GM21825 (cell line): Measurements from ENCODE around the gene CAB39.
"Not testable (repeated sequence)": the region's sequence is repeated elsewhere in the genome, so short reads cannot be mapped to it uniquely, and the experiment has no call there.

Experiments used
- ATAC-seq: cut with Tn5 transposase; IDR thresholded peaks from one replicate; pipeline ENCODE4 v1.9.1; 2021; ENCODE audit warnings: mild to moderate bottlenecking, moderate library complexity; ENCODE audit not compliant: unreplicated experiment

CAB39 gene

DNA sequence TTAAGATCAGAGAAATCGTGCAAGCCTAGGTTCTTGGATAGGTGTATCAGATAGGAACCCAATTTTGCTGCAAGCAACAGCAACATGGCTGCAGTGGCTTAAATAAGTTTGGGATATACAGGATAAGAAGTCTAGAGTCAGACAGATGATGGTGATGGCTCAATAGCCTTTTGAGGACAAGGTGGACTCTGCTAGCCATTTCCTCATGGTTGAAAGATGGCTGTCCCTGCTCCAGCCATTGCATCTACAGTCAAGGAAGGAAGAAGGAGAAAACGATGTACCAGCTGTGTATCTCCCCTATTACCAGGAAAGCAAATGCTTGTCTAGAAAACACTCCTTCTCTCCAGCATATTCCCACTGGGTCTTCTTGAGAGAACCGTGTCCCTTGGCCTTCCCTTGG, 30.1 kb upstream of the CAB39 start:
- ATAC-seq = no peak

DNA sequence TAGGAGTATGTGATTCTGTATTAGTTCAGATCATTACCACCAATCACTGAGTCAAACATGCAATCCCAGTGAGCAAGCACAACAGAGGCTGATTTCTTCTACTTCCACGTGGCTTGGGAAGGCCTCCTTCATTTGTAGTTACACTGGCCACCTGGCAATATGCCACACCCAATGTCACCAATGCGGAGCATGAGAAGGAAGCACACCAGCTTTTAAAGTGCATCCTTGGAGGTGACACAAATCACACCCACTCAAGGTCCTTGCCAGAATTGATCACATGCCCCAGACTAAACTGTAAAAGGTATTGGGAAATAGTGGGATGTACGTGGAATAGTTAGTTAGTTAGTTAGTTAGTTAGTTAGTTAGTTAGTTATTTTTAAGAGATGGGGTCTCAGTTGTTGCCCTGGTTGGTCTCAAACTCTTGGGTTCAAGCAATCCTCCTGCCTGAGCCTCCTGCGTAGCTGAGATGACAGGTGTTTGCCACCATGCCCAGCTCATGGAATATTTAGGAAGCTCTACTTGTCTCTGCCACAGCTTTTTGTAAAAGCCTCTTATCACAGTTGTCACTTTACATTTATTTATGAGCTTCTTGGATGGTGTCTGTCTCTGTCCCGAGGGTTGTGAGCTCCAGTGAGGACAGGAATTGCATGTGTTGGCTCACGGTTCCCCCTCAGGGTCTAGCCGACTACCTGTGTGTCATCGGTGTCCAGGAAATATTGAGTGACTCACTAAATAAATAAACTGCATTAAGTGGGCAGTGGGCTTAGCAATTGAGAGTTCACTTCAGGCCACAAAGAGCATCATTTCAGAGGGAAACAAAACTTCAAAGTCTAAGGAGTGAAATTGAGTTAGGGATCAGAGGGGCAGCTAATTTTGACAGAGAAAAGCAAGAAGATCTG, 28.1 kb upstream of the CAB39 start:
- no peak for ATAC-seq

DNA sequence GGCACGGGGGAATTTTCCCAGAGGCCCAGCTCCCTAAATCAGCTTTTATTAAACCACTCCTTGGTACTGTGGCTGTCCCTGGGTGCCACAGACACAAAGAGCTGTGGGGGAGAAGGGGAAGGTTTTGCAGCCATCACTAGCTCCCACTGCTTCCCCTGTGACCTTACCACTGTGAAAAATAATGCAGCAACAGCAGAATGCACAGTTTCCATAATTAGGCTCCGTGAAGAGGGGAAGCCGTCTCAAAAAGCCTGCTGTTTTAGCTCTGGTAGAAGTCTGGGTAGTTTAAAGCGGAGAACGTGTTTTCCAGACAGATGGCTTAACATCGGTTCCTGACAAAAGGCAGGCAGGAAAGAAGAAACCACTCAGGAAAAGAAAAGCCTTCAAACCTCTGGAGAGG, 27.5 kb upstream of the CAB39 start:
- ATAC-seq = no peak

DNA sequence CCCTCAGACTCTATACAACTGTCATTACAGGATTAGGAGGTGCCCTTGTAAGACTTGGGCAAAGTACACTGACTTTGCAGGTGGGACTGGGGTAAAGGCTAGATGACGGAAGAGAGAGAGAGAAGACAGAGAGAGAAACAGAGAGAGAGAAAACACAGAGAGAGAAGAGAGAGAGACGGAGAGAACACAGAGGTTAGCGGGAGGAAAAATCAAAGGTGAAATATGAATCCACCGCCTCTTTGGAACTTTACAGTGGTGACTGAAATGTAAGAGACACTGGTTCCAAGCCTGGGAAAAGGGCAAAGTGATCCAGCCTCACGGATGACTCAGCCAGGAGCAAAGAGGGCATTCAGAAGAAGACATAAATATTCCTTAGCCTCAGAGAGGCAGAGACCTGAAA, 25.1 kb upstream of the CAB39 start:
- no peak for ATAC-seq

DNA sequence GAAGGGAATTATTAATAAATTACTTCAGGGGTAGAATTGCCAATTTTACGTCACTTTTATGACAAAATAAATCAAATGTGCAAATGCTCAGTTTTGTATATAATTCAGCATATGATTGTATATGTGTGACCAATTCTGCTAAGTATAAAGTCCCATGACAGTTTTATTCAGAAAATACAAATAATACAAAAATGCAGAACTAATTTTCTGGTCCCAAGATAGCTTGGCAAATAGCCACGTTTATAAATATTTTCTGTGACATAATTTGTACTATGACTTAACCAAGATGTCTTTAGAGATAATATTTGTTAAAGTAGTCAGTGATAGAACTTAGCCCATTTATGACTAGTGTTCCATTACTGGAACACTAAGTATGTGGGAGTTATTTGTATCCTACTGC, 24.2 kb upstream of the CAB39 start:
- ATAC-seq = no peak

DNA sequence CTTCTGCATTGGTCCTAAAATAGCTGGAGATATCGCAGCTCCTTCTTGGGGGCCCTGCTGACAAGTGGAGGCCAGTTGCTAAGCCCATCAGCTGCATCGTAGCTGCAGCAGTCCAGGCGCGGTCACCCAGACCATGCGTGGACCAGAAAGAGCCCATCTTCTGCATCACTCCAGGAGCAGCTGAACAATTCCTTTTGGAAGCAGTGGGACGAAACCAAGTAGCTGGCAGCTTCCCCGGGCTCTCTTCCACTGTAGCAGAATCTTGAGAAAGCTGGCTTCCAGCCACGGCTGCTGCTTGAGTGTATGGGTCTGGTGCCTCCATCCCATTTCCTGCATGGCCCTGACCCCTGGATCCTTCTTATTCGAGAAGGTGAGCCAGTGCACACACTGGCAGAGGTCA, 22.2 kb upstream of the CAB39 start:
- no peak for ATAC-seq

DNA sequence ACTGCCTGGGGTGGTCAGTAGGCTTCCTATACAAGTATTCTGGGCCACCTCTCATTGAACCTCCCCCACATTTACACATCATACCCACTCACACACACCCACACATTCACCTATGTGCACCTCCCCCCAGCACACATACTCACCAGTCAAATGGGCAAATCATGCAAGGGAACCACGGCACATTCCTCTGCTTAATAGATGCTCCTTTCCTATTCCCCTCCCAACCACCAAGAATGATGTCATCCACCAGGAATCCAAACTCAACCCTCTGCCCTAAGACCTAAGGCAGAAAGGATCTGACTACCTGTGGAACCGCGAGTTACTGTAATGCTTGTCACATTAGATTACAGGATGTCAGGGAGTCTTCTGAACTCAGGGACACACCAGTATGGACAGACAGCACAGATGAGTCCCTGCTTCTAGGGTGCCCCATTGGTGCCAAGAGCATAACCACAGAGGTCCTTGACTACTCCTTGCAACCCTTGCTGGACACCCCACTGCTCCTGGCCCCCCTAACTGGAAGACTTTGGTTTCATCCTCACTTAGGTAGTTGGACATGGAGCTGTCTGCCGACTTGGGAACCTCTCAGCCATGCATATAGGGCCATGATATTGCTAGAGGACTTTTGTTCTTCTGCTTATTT, 21.5 kb upstream of the CAB39 start:
- ATAC-seq = no peak

DNA sequence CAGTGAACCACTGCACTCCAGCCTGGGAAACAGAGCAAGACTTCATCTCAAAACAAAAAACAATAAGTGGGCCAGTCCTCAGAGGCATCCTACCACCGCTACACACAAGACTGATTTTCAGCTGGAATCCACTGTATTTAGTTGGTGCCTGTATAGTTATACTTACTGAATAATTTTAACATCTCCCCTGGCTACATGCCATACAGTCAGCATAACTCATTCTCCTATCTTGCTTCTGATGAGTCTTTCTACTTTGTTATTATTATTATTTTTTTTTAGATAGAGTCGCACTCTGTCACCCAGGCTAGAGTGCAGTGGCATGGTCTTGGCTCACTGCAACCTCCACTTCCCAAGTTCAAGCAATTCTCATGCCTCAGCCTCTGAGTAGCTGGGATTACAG, 19.9 kb upstream of the CAB39 start:
- ATAC-seq = no peak

DNA sequence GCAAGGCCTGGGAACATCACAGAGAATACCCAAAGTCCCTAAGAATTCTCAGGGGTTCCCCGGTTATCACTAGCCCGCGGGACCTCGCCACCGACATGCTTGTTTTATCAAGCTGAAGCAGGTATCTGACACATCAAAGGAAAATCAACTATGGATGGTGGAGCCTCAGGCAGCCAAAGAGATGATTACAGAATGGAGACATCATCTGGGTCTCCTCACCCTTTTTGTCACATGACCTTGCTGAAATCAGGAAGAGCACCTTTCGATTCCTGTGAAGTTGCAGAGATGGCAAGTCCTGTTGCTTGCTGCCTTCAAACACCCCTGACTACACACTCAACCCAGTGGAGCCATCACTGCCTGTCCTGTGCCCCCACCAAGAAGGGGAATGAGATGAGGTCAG, 19.2 kb upstream of the CAB39 start:
- no peak for ATAC-seq

DNA sequence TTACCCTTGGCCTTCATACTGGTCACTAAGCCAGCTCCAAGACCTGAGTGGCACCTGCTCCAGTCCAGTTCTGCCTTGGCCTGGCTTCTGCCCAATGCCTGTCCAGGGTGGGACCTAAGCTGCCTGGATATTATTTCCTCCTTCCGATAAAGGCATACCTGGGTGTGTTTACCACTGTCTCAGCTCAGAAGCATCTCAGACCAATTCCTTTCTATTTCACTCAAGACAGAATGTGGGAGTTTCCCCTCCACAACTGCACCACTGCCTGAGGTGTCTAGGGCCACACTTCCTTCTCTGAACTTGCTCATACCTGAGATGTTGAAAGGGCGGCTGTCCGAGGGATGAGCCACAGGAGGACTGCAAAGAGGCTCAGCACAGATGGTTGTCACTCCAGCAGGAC, 18.4 kb upstream of the CAB39 start:
- ATAC-seq = no peak

DNA sequence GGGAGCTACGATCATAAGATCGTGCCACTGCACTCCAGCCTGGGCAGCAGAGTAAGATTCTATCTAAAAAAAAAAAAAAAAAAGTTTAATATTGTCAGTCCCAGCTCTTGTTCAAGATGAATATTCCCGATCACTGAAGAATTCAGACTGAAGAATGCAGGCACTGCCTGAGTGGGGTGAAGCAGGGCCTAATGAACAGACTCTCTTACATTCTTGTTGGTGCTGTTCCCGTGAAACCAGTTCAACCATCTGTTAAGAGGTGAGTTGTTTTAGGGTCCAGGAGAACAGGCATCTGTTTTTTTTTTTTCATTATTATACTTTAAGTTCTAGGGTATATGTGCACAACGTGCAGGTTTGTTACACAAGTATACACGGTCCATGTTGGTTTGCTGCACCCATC, 17.1 kb upstream of the CAB39 start:
- ATAC-seq = no peak

DNA sequence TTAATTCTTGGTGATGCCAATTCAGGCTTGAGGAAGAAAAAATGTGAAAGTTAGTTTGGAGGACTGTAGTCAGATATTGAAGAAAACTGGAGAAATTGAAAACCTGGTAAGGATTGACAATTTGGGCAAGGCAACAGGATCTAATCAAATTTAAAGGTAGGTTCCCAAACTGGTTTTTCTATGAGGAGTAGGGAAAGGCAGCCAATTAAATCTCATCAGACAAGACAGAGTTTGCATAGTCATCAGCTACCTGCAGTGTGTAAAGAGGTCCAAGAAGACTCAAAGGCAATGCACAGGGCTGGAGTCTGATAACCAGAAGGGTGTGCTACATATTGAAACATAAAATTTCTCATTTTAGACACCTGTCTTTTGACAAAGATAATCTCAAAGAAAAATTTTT, 16.0 kb upstream of the CAB39 start:
- no peak for ATAC-seq

DNA sequence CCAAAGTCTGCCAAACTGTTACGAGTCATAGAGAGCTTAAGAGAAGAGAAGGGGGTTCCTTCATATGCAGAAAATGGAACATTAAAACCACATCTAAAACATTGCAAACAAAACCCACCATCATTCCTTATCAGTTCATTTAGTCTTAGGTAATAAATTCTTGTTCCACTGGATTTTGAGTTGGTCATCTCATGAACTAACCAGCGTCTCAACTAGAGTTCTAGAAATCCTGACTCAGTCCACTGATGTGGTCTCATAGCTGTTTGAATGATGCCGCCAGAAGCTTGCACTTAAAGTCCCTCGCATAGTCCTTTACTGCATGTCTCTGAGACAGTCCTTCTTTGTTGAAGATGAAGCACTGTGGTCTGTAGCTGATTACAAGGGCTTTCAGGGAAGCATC, 15.0 kb upstream of the CAB39 start:
- ATAC-seq = no peak

DNA sequence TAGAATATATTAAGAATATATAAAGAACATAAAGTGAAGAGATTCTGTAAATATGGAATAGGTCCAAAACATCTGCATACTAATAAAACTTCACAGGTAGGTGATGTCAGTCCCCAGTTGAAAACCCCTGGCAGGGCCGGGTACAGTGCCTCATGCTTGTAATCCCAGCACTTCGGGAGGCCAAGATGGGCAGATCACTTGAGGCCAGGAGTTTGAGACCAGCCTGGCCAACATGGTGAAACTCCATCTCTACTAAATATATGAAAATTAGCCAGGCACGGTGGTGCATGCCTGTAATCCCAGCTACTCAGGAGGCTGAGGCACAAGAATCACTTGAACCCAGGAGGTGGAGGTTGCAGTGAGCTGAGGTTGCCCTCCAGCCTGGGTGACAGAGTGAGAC, 13.9 kb upstream of the CAB39 start:
- not testable (repeated sequence) for ATAC-seq

DNA sequence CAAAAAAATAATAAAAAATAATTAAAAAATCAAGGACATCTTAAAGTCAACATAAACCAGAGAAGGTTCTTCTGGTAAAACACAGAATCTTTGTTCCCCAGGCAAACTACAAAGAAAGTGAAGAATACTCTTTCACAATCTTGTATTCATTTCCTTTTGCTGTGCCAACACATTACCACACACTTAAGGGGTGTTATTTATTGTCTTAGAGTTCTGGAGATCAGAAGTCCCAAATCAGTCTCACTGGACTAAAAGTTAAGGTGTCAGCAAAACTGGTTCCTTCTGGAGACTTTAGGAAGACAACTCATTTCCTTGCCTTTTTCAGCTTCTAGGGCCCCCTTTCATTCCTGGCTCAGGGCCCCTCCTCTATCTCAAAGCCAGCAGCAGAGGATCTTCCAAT, 12.2 kb upstream of the CAB39 start:
- ATAC-seq = no peak

DNA sequence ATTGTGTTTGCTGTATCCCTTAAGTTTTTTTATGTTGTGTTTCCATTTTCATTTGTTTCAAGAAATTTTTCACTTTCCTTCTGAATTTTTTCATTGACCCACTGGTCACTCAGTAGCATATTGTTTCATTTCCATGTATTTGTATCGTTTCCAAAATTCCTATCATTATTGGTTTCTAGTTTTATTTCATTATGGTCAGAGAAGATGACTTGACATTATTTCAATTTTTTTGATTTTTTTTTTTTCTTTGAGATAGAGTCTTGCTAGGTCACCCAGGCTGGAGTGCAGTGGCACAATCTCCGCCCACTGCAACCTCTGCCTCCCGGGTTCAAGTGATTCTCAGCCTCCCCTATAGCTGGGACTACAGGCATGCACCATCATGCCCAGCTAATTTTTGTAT, 11.3 kb upstream of the CAB39 start:
- no peak for ATAC-seq

DNA sequence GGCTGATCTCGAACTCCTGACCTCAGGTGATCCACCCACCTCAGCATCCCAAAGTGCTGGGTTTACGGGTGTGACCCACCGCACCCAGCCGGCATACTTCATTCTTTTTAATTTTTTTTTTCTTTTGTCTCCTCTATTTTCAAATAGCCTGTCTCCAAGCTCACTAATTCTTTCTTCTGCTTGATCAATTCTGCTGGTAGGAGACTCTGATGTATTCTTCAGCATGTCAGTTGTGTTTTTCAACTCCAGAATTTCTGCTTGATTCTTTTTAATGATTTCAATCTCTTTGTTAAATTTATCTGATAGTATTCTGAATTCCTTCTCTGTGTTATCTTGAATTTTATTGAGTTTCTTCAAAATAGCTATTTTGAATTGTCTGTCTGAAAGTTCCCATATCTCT, 10.2 kb upstream of the CAB39 start:
- ATAC-seq = not testable (repeated sequence)

DNA sequence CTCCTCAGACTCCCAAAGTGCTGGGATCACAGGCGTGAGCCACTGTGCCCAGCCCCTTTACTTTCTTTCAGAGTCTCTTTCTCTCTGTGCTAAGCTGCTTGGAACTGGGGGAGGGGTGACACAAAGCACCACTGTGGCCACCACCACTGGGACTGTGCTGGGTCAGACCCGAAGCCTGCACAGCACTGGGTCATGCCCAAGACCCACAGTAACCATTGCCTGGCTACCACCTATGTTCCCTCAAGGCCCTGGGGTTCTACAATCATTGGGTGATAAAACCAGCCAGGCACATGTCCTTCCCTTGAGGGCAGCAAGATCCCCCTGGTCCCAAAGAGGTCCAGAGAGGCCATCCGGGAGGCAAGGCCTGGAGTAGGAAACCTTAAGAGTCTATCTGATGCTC, 9.1 kb upstream of the CAB39 start:
- no peak for ATAC-seq

DNA sequence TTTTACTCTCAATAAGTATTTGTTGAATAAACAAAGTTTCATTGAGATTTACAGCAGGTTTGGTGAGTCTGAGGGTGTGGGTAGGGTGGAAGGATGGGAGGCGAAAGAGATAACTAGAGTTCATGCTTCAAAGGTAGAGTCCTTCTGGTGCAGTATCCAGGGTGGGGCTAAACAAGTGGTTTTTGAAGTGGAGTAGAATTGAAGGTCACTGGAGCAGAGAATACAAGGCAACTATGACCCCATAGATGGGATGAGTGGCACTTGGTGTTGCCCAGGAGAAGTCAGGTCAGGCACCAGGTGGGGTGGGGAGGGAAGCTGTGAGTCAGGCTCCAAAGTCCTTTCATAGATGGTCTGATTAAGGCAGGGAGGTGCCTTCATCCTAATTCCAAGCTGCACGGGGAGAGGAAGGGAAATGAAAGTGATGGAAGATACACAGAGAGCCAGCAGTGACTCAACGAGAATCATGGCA, 6.6 kb upstream of the CAB39 start:
- ATAC-seq = no peak

DNA sequence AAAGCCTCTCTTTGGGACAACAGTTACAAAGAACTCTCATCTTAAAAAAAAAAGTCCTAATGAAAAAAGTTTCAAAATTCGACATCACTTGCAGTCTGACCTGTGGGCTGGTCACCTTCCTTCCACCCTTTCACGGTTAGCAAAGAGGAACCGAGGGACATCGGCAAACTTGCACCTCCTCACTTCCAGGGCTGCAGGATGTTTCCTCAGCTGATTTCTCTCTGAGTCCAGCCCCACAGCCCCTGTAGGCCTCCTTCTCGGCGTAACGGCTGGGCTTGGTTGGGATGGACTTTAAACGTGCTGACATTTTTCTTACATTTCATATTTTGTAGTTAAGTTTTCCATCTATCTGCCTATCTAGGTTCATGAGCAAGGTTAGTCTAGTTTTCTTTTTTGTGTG, 5.7 kb upstream of the CAB39 start:
- no peak for ATAC-seq

DNA sequence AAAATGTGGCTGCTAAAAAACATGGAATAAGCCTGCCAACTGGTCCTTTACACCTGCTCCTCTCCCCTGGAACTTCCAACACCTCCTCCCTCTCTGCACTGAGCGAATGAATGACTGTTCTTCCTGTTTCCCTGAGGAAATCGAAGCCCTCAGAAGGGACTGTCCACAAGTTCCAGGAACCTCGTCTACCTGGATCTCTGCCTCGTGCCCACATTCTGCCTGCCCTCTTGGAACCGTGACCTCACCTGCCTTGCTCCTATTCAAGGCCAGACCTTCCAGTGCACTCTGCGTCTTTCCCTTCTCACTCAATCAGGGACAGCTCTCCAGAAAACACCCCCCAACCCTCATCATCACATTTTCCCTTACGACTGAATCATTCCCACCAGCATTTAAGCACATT, 4.4 kb upstream of the CAB39 start:
- no peak for ATAC-seq

DNA sequence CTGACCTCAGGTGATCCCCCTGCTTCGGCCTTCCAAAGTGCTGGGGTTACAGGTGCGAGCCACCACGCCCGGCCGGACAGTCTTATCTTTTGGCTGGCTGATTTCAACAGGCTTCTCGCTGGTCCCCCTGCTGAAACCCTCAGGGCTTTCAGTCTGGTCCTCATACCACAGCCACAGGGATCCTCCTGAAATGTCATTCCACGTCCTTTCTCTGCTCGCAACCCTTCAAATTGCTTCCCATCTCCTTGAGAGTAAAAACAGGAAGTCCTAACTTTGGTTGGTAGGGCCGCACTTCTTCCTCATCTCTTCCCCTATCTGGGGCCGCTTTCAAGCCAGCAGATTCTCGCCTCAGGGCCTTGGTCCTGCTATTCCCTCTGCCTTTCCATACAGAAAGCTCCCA, 1.4 kb upstream of the CAB39 start:
- no peak for ATAC-seq
